ENCODE data around the gene HIRIP3. TPM values are rescaled to one million over a fixed set of nuclear protein-coding genes. Genes with fewer than 3 reads are reported as not detected.

HIRIP3 gene
- total and polyA plus RNA-seq, 2 of the 13 experiments (the other 11 are each of a cell fraction or from before 2014, with no cell fraction given), result 12.6 to 17.2 TPM

DNA sequence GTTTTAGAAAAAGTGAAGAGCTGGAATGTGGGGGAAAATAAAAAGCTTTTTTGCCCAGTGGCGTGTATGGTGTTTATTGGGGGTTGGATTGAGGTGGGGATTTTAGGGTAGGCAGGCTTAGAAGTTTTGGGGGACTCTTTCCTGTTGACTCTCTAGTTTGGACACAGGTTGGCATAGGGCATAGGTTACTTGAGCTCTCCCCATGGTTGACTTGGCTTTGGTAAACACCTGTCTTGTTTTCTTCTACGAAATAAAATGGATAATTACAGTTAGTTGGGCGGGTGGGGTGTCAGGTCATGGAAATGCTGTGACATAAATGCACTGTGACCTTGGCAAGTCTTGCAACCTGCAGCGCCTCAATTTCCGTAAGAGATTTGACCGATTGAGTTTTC lies 22.4 kb downstream of the HIRIP3 start (continued):
- TF ChIP-seq, protein P1, sequence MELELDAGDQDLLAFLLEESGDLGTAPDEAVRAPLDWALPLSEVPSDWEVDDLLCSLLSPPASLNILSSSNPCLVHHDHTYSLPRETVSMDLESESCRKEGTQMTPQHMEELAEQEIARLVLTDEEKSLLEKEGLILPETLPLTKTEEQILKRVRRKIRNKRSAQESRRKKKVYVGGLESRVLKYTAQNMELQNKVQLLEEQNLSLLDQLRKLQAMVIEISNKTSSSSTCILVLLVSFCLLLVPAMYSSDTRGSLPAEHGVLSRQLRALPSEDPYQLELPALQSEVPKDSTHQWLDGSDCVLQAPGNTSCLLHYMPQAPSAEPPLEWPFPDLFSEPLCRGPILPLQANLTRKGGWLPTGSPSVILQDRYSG (CRISPR knock-in tag; IDR thresholded peaks at IDR 0.05), result no peak

DNA sequence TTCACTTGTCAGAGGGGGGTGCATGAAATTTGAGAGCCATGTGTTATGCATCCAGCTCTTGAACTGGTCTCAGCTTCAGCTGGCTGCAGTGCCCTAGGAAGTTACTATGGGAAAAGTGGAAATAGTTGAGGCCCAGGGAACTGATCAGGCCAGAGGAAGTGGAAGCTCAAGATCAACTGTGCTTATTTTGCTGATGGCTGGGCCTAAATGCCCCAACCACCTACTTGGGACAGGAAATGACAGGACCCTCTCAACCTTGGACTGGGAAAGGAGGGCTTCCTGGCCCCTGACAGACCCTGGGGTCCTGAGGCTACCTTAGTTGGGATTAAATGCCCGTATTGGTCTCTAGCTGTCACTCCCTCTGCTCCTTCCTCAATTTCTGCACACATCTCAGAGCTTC lies 22.9 kb downstream of the HIRIP3 start:
- no peaks in the 10 kb centered on the region for H3K9me3 ChIP-seq (ENCODE audit: low read length)
- H3K4me2 ChIP-seq (ENCODE audit: low read depth, low read length), result no peak overlapping the region
- 94% methylated on average over 1 of the region's 1 CpG for WGBS (ENCODE audit: low lambda C conversion rate)
- FAIRE-seq (no peak), ATAC-seq (no peak), DNase-seq (ENCODE audit: low spot score) (no peak)
- TF ChIP-seq FOXO1 (CRISPR knock-in tag; IDR thresholded peaks at IDR 0.05), result no peak
- TF ChIP-seq KDM1A (CRISPR knock-in tag; IDR thresholded peaks at IDR 0.05), result no peak
- no peak for TF ChIP-seq ZMAT3 (CRISPR knock-in tag; conservative IDR thresholded peaks at IDR 0.05)
- TF ChIP-seq ZNF350 (CRISPR knock-in tag; IDR thresholded peaks at IDR 0.05; ENCODE audit: borderline replicate concordance, low read depth), result no peak
- TF ChIP-seq ZFP82 (CRISPR knock-in tag; IDR thresholded peaks at IDR 0.05; ENCODE audit: borderline replicate concordance), result 0 out of 2 replicates have a peak, but pooled peaks have one; percentile 3
- TF ChIP-seq PHF8 (CRISPR knock-in tag; IDR thresholded peaks at IDR 0.05), result no peak
- no peak for TF ChIP-seq HOXA7 (CRISPR knock-in tag; IDR thresholded peaks at IDR 0.05)
- no peak for TF ChIP-seq JUNB (CRISPR knock-in tag; IDR thresholded peaks at IDR 0.05; ENCODE audit: borderline replicate concordance)
- intact Hi-C loops (cut with micrococcal nuclease; ENCODE audit: unreplicated experiment) (no loop called here), in situ Hi-C loops (cut with HindIII; ENCODE audit: extremely low pct_ligation_motif_present, low pct_unique_long_range_greater_than_20kb) (no loop called here)
- H2AFZ ChIP-seq (ENCODE audit: low read length), result no peak overlapping the region
- H3K9ac ChIP-seq (ENCODE audit: insufficient read depth, low read depth, low read length), result no peak overlapping the region
- ChIA-PET CTCF (ENCODE audit: low intra/inter-chr PET ratio, low total read pairs) (no interaction called here), POLR2A (interaction anchor here (1.3 to 4.7 kb wide), 8 partner anchors 8 to 156 kb away, joined by 3 to 47 read pairs (median 13); partner anchors contain the start of genes ASPHD1, PAGR1, SEZ6L2 and TMEM219)
- peaks cover 30% of the 10 kb centered on the region for H3K4me1 ChIP-seq (ENCODE audit: insufficient read depth, low read length)
- BruUV-seq (replicated peaks), result no TSS peak
- no peaks in the 10 kb centered on the region; a peak in 1 of 5 replicates for H3K27me3 ChIP-seq (ENCODE audit: control insufficient read depth in 1 of 2, insufficient read depth in 2 of 2, low read length in 2 of 2)
- H3K4me3 ChIP-seq (replicated peaks in 1 of 3; ENCODE audit: insufficient read depth in 1 of 3, low read depth in 2 of 3, low read length in 3 of 3), result no peak overlapping the region
- H3K36me3 ChIP-seq (replicated peaks in 1 of 2; ENCODE audit: control insufficient read depth in 1 of 2, insufficient read depth in 2 of 2, low read length in 2 of 2), result peaks cover 16 to 24% of the 10 kb centered on the region in 2 experiments
- peaks cover 23% of the 10 kb centered on the region for H4K20me1 ChIP-seq (ENCODE audit: insufficient read depth, low read length)
- H3K79me2 ChIP-seq (ENCODE audit: insufficient read depth, low read length), result peaks cover 37% of the 10 kb centered on the region
- H3K27ac ChIP-seq (ENCODE audit: extremely low read length, insufficient read depth, low read length), result peak overlapping the region; percentile 72

All from HepG2 (cell line).